ENCODE results near the gene MMP24. TPM values are rescaled to one million over a fixed set of nuclear protein-coding genes. Genes with fewer than 3 reads are reported as not detected.

Gene MMP24
- total and polyA plus RNA-seq, 2 experiments from 2014 or later: 2.0 to 27.3 TPM

DNA sequence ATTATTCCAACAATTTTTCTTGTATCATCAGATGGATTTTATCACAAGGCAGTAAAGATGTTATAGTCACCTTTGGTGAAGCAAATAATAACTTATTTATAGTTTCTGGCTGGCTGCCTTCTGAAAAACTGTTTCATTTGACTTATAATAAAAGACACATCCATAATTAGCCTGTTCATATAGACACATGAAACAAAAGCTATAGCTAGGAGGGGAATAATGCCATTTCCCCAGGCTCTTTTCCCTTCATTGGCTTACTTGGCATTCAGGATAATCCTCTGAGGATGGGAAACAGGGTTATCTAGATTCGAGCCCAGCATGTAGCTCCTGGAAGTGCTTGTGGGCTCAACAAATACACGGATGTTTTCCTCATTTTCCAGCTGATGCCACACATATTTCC, 17.5 kb downstream of the MMP24 start:
- H3K4me1 ChIP-seq (ENCODE audit: insufficient read depth): peaks cover 8% of the 10 kb centered on the region
- 0 out of 2 replicates have a peak, but pooled peaks cover 3% of the 10 kb centered on the region for H3F3A ChIP-seq (replicated peaks; ENCODE audit: low read depth)
- H4K20me1 ChIP-seq (replicated peaks; ENCODE audit: insufficient read depth): no peaks in the 10 kb centered on the region
- H3K4me3 Mint-ChIP-seq: no peak overlapping the region
- H2AFZ ChIP-seq: no peak overlapping the region
- no peaks in the 10 kb centered on the region for H3K36me3 Mint-ChIP-seq (ENCODE audit: low read depth)
- TF ChIP-seq, protein P1, sequence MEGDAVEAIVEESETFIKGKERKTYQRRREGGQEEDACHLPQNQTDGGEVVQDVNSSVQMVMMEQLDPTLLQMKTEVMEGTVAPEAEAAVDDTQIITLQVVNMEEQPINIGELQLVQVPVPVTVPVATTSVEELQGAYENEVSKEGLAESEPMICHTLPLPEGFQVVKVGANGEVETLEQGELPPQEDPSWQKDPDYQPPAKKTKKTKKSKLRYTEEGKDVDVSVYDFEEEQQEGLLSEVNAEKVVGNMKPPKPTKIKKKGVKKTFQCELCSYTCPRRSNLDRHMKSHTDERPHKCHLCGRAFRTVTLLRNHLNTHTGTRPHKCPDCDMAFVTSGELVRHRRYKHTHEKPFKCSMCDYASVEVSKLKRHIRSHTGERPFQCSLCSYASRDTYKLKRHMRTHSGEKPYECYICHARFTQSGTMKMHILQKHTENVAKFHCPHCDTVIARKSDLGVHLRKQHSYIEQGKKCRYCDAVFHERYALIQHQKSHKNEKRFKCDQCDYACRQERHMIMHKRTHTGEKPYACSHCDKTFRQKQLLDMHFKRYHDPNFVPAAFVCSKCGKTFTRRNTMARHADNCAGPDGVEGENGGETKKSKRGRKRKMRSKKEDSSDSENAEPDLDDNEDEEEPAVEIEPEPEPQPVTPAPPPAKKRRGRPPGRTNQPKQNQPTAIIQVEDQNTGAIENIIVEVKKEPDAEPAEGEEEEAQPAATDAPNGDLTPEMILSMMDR (conservative IDR thresholded peaks at IDR 0.05; ENCODE audit: low read depth in 2 of 2): no peak
- no peak for TF ChIP-seq POLR2AphosphoS5 (IDR thresholded peaks at IDR 0.05; ENCODE audit: low read depth)
- DNase-seq (ENCODE audit: low spot score) (no peak), ATAC-seq (no peak)
- no peak overlapping the region for H3K27ac ChIP-seq (ENCODE audit: low read depth)
- H3K4me1 Mint-ChIP-seq: peaks cover 21% of the 10 kb centered on the region
- no peaks in the 10 kb centered on the region for H3K36me3 ChIP-seq (ENCODE audit: insufficient read depth)
- H3K4me2 ChIP-seq: no peak overlapping the region
- no peaks in the 10 kb centered on the region for H3K9me3 Mint-ChIP-seq
- peaks cover 3% of the 10 kb centered on the region for H3K27me3 Mint-ChIP-seq (ENCODE audit: insufficient read depth, low read depth, poor library complexity)
- H3K4me3 ChIP-seq: no peak overlapping the region
- H3K27me3 ChIP-seq (ENCODE audit: insufficient read depth): no peaks in the 10 kb centered on the region
- no peak overlapping the region for H3K27ac Mint-ChIP-seq
- no peaks in the 10 kb centered on the region for H3K9me2 ChIP-seq (ENCODE audit: insufficient read depth)
- H3K79me2 ChIP-seq (replicated peaks; ENCODE audit: insufficient read depth): no peaks in the 10 kb centered on the region

DNA sequence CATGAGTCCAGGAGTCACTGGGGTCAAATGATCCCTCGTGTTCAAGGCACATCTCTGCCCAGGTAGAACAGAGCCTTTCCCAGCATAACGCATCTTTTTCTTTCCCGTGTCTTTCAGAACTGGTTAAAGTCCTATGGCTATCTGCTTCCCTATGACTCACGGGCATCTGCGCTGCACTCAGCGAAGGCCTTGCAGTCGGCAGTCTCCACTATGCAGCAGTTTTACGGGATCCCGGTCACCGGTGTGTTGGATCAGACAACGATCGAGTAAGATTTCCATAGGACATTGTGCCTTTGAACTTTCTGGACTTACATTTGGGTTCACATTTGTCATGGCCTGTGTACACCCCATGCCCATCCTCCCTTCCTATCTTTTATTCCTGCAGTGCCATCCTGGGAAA, 20.2 kb downstream of the MMP24 start:
- Mint-ChIP-seq H3K4me1 (peaks cover 18% of the 10 kb centered on the region), H3K27me3 (ENCODE audit: insufficient read depth, low read depth, poor library complexity) (peaks cover 9% of the 10 kb centered on the region), H3K4me3 (no peak overlapping the region), H3K36me3 (ENCODE audit: low read depth) (no peaks in the 10 kb centered on the region), H3K27ac (no peak overlapping the region), H3K9me3 (no peaks in the 10 kb centered on the region)
- Histone ChIP-seq H4K20me1 (replicated peaks; ENCODE audit: insufficient read depth) (no peaks in the 10 kb centered on the region), H3F3A (replicated peaks; ENCODE audit: low read depth) (0 out of 2 replicates have a peak, but pooled peaks cover 5% of the 10 kb centered on the region), H3K4me3 (no peak overlapping the region), H3K4me1 (ENCODE audit: insufficient read depth) (0 out of 2 replicates have a peak, but pooled peaks cover 7% of the 10 kb centered on the region), H3K9me2 (ENCODE audit: insufficient read depth) (no peaks in the 10 kb centered on the region), H3K27me3 (ENCODE audit: insufficient read depth) (no peaks in the 10 kb centered on the region), H2AFZ (no peak overlapping the region), H3K4me2 (no peak overlapping the region), H3K36me3 (ENCODE audit: insufficient read depth) (no peaks in the 10 kb centered on the region), H3K79me2 (replicated peaks; ENCODE audit: insufficient read depth) (no peaks in the 10 kb centered on the region), H3K27ac (ENCODE audit: low read depth) (no peak overlapping the region)
- DNase-seq (ENCODE audit: low spot score): no peak
- no peak for TF ChIP-seq POLR2AphosphoS5 (IDR thresholded peaks at IDR 0.05; ENCODE audit: low read depth)
- no peak for TF ChIP-seq STAT1 (IDR thresholded peaks at IDR 0.05; ENCODE audit: unreplicated experiment)
- TF ChIP-seq NANOG (IDR thresholded peaks at IDR 0.05; ENCODE audit: borderline replicate concordance): no peak
- no peak for TF ChIP-seq CREB1 (CRISPR knock-in tag; IDR thresholded peaks at IDR 0.05; ENCODE audit: low read depth)
- no peak for TF ChIP-seq EZH2 (IDR thresholded peaks at IDR 0.05; ENCODE audit: low read depth, unreplicated experiment)
- no peak for TF ChIP-seq EZH2phosphoT487 (IDR thresholded peaks at IDR 0.05; ENCODE audit: unreplicated experiment)
- TF ChIP-seq, protein P1 (conservative IDR thresholded peaks at IDR 0.05; ENCODE audit: low read depth in 2 of 2): no peak
- no peak for TF ChIP-seq ZNF114 (CRISPR knock-in tag; IDR thresholded peaks at IDR 0.05)
- TF ChIP-seq JUNB (IDR thresholded peaks at IDR 0.05; ENCODE audit: unreplicated experiment): no peak
- TF ChIP-seq, protein P2, sequence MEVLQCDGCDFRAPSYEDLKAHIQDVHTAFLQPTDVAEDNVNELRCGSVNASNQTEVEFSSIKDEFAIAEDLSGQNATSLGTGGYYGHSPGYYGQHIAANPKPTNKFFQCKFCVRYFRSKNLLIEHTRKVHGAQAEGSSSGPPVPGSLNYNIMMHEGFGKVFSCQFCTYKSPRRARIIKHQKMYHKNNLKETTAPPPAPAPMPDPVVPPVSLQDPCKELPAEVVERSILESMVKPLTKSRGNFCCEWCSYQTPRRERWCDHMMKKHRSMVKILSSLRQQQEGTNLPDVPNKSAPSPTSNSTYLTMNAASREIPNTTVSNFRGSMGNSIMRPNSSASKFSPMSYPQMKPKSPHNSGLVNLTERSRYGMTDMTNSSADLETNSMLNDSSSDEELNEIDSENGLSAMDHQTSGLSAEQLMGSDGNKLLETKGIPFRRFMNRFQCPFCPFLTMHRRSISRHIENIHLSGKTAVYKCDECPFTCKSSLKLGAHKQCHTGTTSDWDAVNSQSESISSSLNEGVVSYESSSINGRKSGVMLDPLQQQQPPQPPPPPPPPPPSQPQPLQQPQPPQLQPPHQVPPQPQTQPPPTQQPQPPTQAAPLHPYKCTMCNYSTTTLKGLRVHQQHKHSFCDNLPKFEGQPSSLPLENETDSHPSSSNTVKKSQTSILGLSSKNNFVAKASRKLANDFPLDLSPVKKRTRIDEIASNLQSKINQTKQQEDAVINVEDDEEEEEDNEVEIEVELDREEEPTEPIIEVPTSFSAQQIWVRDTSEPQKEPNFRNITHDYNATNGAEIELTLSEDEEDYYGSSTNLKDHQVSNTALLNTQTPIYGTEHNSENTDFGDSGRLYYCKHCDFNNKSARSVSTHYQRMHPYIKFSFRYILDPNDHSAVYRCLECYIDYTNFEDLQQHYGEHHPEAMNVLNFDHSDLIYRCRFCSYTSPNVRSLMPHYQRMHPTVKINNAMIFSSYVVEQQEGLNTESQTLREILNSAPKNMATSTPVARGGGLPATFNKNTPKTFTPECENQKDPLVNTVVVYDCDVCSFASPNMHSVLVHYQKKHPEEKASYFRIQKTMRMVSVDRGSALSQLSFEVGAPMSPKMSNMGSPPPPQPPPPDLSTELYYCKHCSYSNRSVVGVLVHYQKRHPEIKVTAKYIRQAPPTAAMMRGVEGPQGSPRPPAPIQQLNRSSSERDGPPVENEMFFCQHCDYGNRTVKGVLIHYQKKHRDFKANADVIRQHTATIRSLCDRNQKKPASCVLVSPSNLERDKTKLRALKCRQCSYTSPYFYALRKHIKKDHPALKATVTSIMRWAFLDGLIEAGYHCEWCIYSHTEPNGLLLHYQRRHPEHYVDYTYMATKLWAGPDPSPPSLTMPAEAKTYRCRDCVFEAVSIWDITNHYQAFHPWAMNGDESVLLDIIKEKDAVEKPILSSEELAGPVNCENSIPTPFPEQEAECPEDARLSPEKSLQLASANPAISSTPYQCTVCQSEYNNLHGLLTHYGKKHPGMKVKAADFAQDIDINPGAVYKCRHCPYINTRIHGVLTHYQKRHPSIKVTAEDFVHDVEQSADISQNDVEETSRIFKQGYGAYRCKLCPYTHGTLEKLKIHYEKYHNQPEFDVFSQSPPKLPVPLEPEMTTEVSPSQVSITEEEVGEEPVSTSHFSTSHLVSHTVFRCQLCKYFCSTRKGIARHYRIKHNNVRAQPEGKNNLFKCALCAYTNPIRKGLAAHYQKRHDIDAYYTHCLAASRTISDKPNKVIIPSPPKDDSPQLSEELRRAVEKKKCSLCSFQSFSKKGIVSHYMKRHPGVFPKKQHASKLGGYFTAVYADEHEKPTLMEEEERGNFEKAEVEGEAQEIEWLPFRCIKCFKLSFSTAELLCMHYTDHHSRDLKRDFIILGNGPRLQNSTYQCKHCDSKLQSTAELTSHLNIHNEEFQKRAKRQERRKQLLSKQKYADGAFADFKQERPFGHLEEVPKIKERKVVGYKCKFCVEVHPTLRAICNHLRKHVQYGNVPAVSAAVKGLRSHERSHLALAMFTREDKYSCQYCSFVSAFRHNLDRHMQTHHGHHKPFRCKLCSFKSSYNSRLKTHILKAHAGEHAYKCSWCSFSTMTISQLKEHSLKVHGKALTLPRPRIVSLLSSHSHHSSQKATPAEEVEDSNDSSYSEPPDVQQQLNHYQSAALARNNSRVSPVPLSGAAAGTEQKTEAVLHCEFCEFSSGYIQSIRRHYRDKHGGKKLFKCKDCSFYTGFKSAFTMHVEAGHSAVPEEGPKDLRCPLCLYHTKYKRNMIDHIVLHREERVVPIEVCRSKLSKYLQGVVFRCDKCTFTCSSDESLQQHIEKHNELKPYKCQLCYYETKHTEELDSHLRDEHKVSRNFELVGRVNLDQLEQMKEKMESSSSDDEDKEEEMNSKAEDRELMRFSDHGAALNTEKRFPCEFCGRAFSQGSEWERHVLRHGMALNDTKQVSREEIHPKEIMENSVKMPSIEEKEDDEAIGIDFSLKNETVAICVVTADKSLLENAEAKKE (CRISPR knock-in tag; IDR thresholded peaks at IDR 0.05): no peak
- no peak for ATAC-seq

Measured in GM23338 (cell line).